HCT116 (cell line): ENCODE results near the gene ATP6V1G1. TPM values are rescaled to one million over a fixed set of nuclear protein-coding genes. Genes with fewer than 3 reads are reported as not detected.
"Not testable (repeated sequence)": the region's sequence is repeated elsewhere in the genome, so short reads cannot be mapped to it uniquely, and the experiment has no call there.

Experiments used
- ATAC-seq: fragments of 200-7000 bp; cut with Tn5 transposase; 2 replicates; pipeline ENCODE4 v1.9.1; 2020; ENCODE audit warnings: mild to moderate bottlenecking, moderate library complexity
- BruUV-seq: library from RNA; stranded (reverse); fragments of 400-500 nt; replicated peaks from 2 replicates; lab custom pipeline; 2021; lab: Mats Ljungman, UMichigan
- CTCF ChIA-PET: fragments of 300-600 bp; sonication (Branson Sonifier 250); formaldehyde crosslinking; loops from one replicate; lab custom pipeline; 2021; ENCODE audit warnings: antibody characterized with exemption; lab: Charles Lee
- POLR2A ChIA-PET: fragments of 300-600, 350-600 bp; sonication (Branson Sonifier 250); formaldehyde crosslinking; loops from one replicate; lab custom pipeline; 2021; ENCODE audit warnings: antibody characterized with exemption; lab: Charles Lee
- RAD21 ChIA-PET, 2 experiments: fragments of 300-600 bp; sonication (Branson Sonifier 250); formaldehyde crosslinking; loops; one replicate each; lab custom pipeline; 2023; ENCODE audit warnings: low total read pairs in 2 of 2; ENCODE audit not compliant: uncharacterized antibody in 2 of 2, unreplicated experiment in 2 of 2, low non-redundant PET in 1 of 2; lab: Charles Lee
- DNase-seq: peaks from one replicate; pipeline ENCODE4 v3.0.0-alpha.2; 2010; ENCODE audit warnings: low read depth, low spot score
- H2AFZ ChIP-seq: fragments of 200-600 bp; shearing (Covaris generic), sonication (generic); 2 replicates; pipeline ENCODE4 v1.6.1; 2017; ENCODE audit warnings: low read depth, mixed run types, mixed read lengths, antibody characterized with exemption, low read length; ENCODE audit not compliant: poor library complexity, severe bottlenecking
- H3K27ac ChIP-seq: 2 replicates; pipeline ENCODE4 v1.5.1; 2012; ENCODE audit warnings: low read depth, low read length
- H3K27me3 ChIP-seq: fragments of 200-600 bp; sonication (generic); 2 replicates; pipeline ENCODE4 v1.6.1; 2016; ENCODE audit warnings: mixed run types, low read length, mixed read lengths; ENCODE audit not compliant: insufficient read depth
- H3K36me3 ChIP-seq, 2 experiments: fragments of 200-500 bp in 1 of 2; fragments of 200-600 bp in 1 of 2; sonication (Bioruptor generic) in 1 of 2; sonication (generic) in 1 of 2; 2 replicates each; pipeline versions ENCODE4 v1.5.1 to v1.6.1; 2014 to 2016; ENCODE audit warnings: low read length in 2 of 2, inconsistent platforms in 1 of 2, mixed read lengths in 1 of 2, mixed run types in 1 of 2; ENCODE audit not compliant: insufficient read depth in 2 of 2, control insufficient read depth in 1 of 2
- H3K4me1 ChIP-seq, 2 experiments: fragments of 200-600 bp in 1 of 2; sonication (generic) in 1 of 2; 2 replicates each; pipeline versions ENCODE4 v1.5.1 to v1.6.1; 2012 to 2017; ENCODE audit warnings: low read length in 2 of 2, inconsistent platforms in 1 of 2, mild to moderate bottlenecking in 1 of 2, mixed read lengths in 1 of 2, mixed run types in 1 of 2, moderate library complexity in 1 of 2; ENCODE audit not compliant: insufficient read depth in 2 of 2, control insufficient read depth in 1 of 2
- H3K4me2 ChIP-seq: fragments of 200-600 bp; sonication (generic); 2 replicates; pipeline ENCODE4 v1.6.1; 2017; ENCODE audit warnings: mixed run types, low read length, mixed read lengths
- H3K4me3 ChIP-seq, 2 experiments: fragments of 200-600 bp in 1 of 2; sonication (generic) in 1 of 2; replicated peaks in 1 of 2; 2 replicates each; pipeline ENCODE4 v1.5.1; 2011 to 2016; ENCODE audit warnings: low read length in 2 of 2, control low read depth in 1 of 2, low read depth in 1 of 2, mild to moderate bottlenecking in 1 of 2, mixed read lengths in 1 of 2, mixed run types in 1 of 2
- H3K79me2 ChIP-seq: fragments of 200-600 bp; sonication (generic); 2 replicates; pipeline ENCODE4 v1.6.1; 2017; ENCODE audit warnings: mild to moderate bottlenecking, mixed run types, low read length, moderate library complexity, mixed read lengths; ENCODE audit not compliant: insufficient read depth
- H3K9ac ChIP-seq: fragments of 200-600 bp; sonication (generic); 2 replicates; pipeline ENCODE4 v1.6.1; 2016; ENCODE audit warnings: low read length, mixed read lengths
- H3K9me2 ChIP-seq: fragments of 200-600 bp; sonication (generic), shearing (Covaris generic); 2 replicates; pipeline ENCODE4 v1.6.1; 2017; ENCODE audit warnings: mixed run types, mild to moderate bottlenecking, moderate library complexity; ENCODE audit not compliant: insufficient read depth
- H3K9me3 ChIP-seq, 2 experiments: fragments of 200-500 bp in 1 of 2; fragments of 200-600 bp in 1 of 2; sonication (Bioruptor generic) in 1 of 2; sonication (generic) in 1 of 2; 2 replicates each; pipeline ENCODE4 v1.6.1; 2014 to 2017; ENCODE audit warnings: low read length in 2 of 2, mixed read lengths in 2 of 2, inconsistent platforms in 1 of 2, low read depth in 1 of 2, mild to moderate bottlenecking in 1 of 2, mixed run types in 1 of 2, moderate library complexity in 1 of 2; ENCODE audit not compliant: control insufficient read depth in 1 of 2, insufficient read depth in 1 of 2
- H4K20me1 ChIP-seq: fragments of 200-600 bp; sonication (generic), shearing (Covaris generic); 2 replicates; pipeline ENCODE4 v1.6.1; 2017; ENCODE audit warnings: mixed run types, mild to moderate bottlenecking, moderate library complexity; ENCODE audit not compliant: insufficient read depth
- CBX3 ChIP-seq: IDR thresholded peaks from 2 replicates; pipeline ENCODE4 v1.6.1; 2012; ENCODE audit warnings: low read depth
- CEBPB ChIP-seq: IDR thresholded peaks from 2 replicates; pipeline ENCODE4 v1.6.1; 2012; ENCODE audit warnings: low read depth
- ELF1 ChIP-seq: IDR thresholded peaks from 2 replicates; pipeline ENCODE4 v1.6.1; 2012; ENCODE audit warnings: low read depth, borderline replicate concordance
- FOSL1 ChIP-seq: IDR thresholded peaks from 2 replicates; pipeline ENCODE4 v1.6.1; 2012; ENCODE audit warnings: low read depth
- JUND ChIP-seq: IDR thresholded peaks from 2 replicates; pipeline ENCODE4 v1.6.1; 2012
- MAX ChIP-seq: IDR thresholded peaks from 2 replicates; pipeline ENCODE4 v1.6.1; 2012
- POLR2AphosphoS5 ChIP-seq: IDR thresholded peaks from 2 replicates; pipeline ENCODE4 v1.6.1; 2011; ENCODE audit warnings: mild to moderate bottlenecking, low read depth, low read length, moderate library complexity
- YY1 ChIP-seq: IDR thresholded peaks from 2 replicates; pipeline ENCODE4 v1.6.1; 2011; ENCODE audit warnings: low read length, low read depth, moderate library complexity, mild to moderate bottlenecking; ENCODE audit not compliant: insufficient replicate concordance; ENCODE audit errors: extremely low read depth
- ZFX ChIP-seq: fragments of 450-650 bp; IDR thresholded peaks from 2 replicates; pipeline ENCODE4 v1.6.1; 2017
- intact Hi-C: fragments of 100-400 bp; cut with micrococcal nuclease; formaldehyde crosslinking; loops from 2 replicates; pipeline ENCODE4 v1.10.0; 2022
- total RNA-seq: library from RNA; stranded (reverse); gene quantifications from one replicate; pipeline ENCODE4 v1.2.1, GENCODE V29; 2021; ENCODE audit not compliant: unreplicated experiment

ATP6V1G1 gene
- total RNA-seq, 1 experiment from 2014 or later = 72.3 TPM

DNA sequence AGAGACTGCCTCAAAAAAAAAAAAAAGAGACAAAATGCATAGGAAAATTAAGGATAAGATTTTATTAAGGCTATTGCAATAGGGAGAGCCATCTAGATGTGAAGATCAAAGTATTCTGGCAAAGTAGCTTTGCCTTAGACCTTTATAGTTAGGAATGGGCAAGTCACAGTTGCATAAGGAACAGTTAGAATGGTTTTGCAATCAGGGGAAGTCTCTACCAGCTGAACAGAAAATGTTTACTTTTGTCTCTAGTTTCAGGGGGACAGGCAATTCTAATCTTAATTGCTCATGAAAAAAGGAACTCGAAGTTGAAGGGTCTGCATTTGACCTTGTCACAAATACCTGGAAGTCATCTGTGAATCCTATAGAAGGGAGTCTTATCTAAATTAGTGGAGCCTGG is 13.1 kb upstream of the ATP6V1G1 start:
- RAD21 ChIA-PET = no interaction called here
- CTCF ChIA-PET = no interaction called here

GRCh38 chr9:114576779-114577178 is 10.8 kb upstream of the ATP6V1G1 start:
- DNase-seq, H3K36me3 ChIP-seq, BruUV-seq, H2AFZ ChIP-seq, H3K9me3 ChIP-seq, H3K4me2 ChIP-seq, H3K27me3 ChIP-seq, H3K4me3 ChIP-seq, H3K9me2 ChIP-seq, H3K9ac ChIP-seq, intact Hi-C loops, RAD21 ChIA-PET, H4K20me1 ChIP-seq, CTCF ChIA-PET, H3K79me2 ChIP-seq, H3K4me1 ChIP-seq, H3K27ac ChIP-seq, ATAC-seq: not testable (repeated sequence)
- POLR2A ChIA-PET = interaction anchor here (2.2 kb wide), 1 partner anchor 11 kb away, joined by 9 read pairs; the partner anchor contains the start of gene ATP6V1G1

More for the DNA sequence above, 13.1 kb upstream of the ATP6V1G1 start:
- Histone ChIP-seq H3K79me2 (no peaks in the 10 kb centered on the region), H3K36me3 (no peaks in the 10 kb centered on the region), H2AFZ (no peak overlapping the region), H3K27me3 (no peaks in the 10 kb centered on the region), H3K27ac (no peak overlapping the region), H4K20me1 (no peaks in the 10 kb centered on the region), H3K9me2 (no peaks in the 10 kb centered on the region), H3K4me3 (no peak overlapping the region), H3K4me1 (no peaks in the 10 kb centered on the region), H3K9ac (no peak overlapping the region), H3K9me3 (no peaks in the 10 kb centered on the region), H3K4me2 (no peak overlapping the region)
- POLR2A ChIA-PET = interaction anchor here (0.9 kb wide), 1 partner anchor 13 kb away, joined by 4 read pairs; the partner anchor contains the start of gene ATP6V1G1
- no peak for ATAC-seq
- no TSS peak for BruUV-seq
- intact Hi-C loops = no loop called here
- TF ChIP-seq CEBPB (no peak), MAX (no peak), CBX3 (no peak), ZFX (no peak), ELF1 (no peak), POLR2AphosphoS5 (no peak), FOSL1 (no peak), YY1 (no peak), JUND (no peak)
- no peak for DNase-seq

- RAD21 ChIA-PET, H3K4me2 ChIP-seq, H3K27ac ChIP-seq, POLR2A ChIA-PET, H3K9me3 ChIP-seq, CTCF ChIA-PET, BruUV-seq, H3K4me1 ChIP-seq, ATAC-seq, H2AFZ ChIP-seq, H3K79me2 ChIP-seq, H3K9ac ChIP-seq, H4K20me1 ChIP-seq, H3K9me2 ChIP-seq, H3K4me3 ChIP-seq, DNase-seq, H3K36me3 ChIP-seq, H3K27me3 ChIP-seq, intact Hi-C loops: not testable (repeated sequence)
These were observed 9.4 kb upstream of the ATP6V1G1 start for GRCh38 chr9:114578134-114578533.
